ENCODE data around the gene TNFSF9. TPM values are rescaled to one million over a fixed set of nuclear protein-coding genes. Genes with fewer than 3 reads are reported as not detected.

Gene TNFSF9
- total RNA-seq, 1 donor, result 16.6 TPM

DNA sequence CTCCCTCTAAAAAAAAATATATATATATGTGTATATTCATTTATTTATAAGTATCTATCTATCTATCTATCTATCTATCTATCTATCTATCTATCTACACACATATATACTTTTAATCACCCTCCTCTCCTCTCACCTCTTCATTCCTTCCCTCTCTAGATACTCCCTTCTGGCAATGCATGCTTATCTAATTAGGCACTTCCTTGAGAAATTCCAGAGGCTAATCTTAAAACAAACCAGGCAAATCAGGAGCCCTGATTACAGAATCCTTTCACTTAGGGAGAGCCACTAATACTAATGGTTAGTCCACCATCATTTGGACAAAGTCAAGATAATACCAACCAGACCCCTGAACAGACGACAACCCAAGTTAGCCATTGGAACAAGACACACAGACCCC lies 42.5 kb downstream of the TNFSF9 start:
- no peaks in the 10 kb centered on the region for H3K4me1 ChIP-seq (ENCODE audit: insufficient read depth, low read length)
- no peak overlapping the region for H3K27ac ChIP-seq (ENCODE audit: low read depth, low read length)
- peaks cover 18% of the 10 kb centered on the region for H3K27me3 ChIP-seq (ENCODE audit: insufficient read depth, low read length)
- H4K20me1 ChIP-seq (ENCODE audit: insufficient read depth, low read length), result no peaks in the 10 kb centered on the region
- H2AFZ ChIP-seq (ENCODE audit: low read length), result no peak overlapping the region
- no peaks in the 10 kb centered on the region for H3K9me3 ChIP-seq (ENCODE audit: low read depth, low read length)
- no peak for DNase-seq (ENCODE audit: insufficient read length, low spot score, missing footprints)
- TF ChIP-seq, protein P1, sequence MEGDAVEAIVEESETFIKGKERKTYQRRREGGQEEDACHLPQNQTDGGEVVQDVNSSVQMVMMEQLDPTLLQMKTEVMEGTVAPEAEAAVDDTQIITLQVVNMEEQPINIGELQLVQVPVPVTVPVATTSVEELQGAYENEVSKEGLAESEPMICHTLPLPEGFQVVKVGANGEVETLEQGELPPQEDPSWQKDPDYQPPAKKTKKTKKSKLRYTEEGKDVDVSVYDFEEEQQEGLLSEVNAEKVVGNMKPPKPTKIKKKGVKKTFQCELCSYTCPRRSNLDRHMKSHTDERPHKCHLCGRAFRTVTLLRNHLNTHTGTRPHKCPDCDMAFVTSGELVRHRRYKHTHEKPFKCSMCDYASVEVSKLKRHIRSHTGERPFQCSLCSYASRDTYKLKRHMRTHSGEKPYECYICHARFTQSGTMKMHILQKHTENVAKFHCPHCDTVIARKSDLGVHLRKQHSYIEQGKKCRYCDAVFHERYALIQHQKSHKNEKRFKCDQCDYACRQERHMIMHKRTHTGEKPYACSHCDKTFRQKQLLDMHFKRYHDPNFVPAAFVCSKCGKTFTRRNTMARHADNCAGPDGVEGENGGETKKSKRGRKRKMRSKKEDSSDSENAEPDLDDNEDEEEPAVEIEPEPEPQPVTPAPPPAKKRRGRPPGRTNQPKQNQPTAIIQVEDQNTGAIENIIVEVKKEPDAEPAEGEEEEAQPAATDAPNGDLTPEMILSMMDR (IDR thresholded peaks at IDR 0.05; ENCODE audit: extremely low read depth, low read depth, low read length), result no peak
- H3K36me3 ChIP-seq (ENCODE audit: insufficient read depth, low read length), result no peaks in the 10 kb centered on the region
- no peak overlapping the region for H3K4me2 ChIP-seq (ENCODE audit: insufficient read depth, low read length)
- no peak overlapping the region for H3K4me3 ChIP-seq (ENCODE audit: insufficient read depth, low read length)
- H3K79me2 ChIP-seq (ENCODE audit: insufficient read depth, low read length), result no peaks in the 10 kb centered on the region

DNA sequence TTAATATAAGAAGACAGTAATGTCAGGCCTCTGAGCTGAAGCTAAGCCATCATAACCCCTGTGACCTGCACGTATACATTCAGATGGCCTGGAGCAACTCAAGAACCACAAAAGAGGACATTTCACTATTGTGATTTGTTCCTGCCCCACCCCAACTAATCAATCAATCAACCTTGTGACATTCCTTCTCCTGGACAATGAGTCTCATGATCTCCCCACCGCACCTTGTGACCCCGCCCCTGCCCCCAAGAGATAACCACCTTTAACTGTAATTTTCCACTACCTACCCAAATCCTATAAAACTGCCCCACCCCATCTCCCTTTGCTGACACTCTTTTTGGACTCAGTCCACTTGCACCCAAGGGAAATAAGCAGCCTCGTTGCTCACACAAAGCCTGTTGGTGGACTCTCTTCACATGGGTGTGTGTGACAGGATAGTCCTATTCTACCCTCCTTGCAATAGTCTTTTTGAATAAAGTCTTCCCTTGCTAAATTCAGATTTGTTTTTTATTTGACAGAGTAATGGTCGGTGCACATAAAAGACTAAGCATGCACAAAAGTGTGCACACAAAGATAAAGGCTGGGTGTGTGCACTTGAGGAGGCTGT lies 46.1 kb downstream of the TNFSF9 start:
- peaks cover 15% of the 10 kb centered on the region for H3K27me3 ChIP-seq (ENCODE audit: insufficient read depth, low read length)
- no peak overlapping the region for H2AFZ ChIP-seq (ENCODE audit: low read length)
- DNase-seq (ENCODE audit: insufficient read length, low spot score, missing footprints), result no peak
- H3K4me3 ChIP-seq (ENCODE audit: insufficient read depth, low read length), result no peak overlapping the region
- no peak overlapping the region for H3K27ac ChIP-seq (ENCODE audit: low read depth, low read length)
- H3K36me3 ChIP-seq (ENCODE audit: insufficient read depth, low read length), result no peaks in the 10 kb centered on the region
- no peaks in the 10 kb centered on the region for H3K79me2 ChIP-seq (ENCODE audit: insufficient read depth, low read length)
- H3K4me1 ChIP-seq (ENCODE audit: insufficient read depth, low read length), result peaks cover 3% of the 10 kb centered on the region
- no peaks in the 10 kb centered on the region for H4K20me1 ChIP-seq (ENCODE audit: insufficient read depth, low read length)
- no peak overlapping the region for H3K4me2 ChIP-seq (ENCODE audit: insufficient read depth, low read length)
- TF ChIP-seq, protein P1 (IDR thresholded peaks at IDR 0.05; ENCODE audit: extremely low read depth, low read depth, low read length), result no peak
- H3K9me3 ChIP-seq (ENCODE audit: low read depth, low read length), result no peaks in the 10 kb centered on the region

DNA sequence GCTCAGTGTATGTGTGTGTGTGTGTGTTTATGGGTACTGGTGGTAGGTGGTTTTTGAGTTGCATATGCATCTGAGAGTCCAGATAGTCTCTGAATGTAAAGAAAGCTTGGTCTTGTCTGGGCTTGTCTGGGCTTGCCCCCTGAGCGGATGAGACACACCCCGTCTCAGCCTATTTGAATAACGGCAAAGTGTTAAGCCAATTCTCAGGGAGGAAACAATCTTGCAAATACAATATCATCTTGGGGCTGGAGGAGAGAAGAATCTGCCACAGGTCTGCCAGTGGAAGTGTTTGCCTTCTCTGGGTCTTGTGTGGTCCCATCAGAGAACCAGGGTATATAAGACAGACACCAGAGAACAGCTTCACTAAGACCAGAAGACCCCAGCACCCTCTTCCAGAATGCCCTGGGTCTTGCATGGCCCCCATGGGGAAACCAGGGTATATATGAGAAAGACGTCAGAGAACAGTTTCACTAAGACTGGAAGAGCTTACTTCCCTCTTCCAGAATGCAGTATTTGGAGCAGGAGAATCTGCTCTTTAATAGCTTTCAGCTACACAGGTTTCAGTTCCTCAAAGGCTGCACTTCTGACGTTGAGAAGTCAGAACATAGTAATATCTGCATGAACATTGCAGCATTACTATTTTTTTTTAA lies 46.8 kb downstream of the TNFSF9 start:
- Histone ChIP-seq H3K9me3 (ENCODE audit: low read depth, low read length) (no peaks in the 10 kb centered on the region), H3K36me3 (ENCODE audit: insufficient read depth, low read length) (no peaks in the 10 kb centered on the region), H3K4me2 (ENCODE audit: insufficient read depth, low read length) (no peak overlapping the region), H4K20me1 (ENCODE audit: insufficient read depth, low read length) (no peaks in the 10 kb centered on the region), H3K4me3 (ENCODE audit: insufficient read depth, low read length) (no peak overlapping the region), H3K4me1 (ENCODE audit: insufficient read depth, low read length) (peaks cover 3% of the 10 kb centered on the region), H3K79me2 (ENCODE audit: insufficient read depth, low read length) (no peaks in the 10 kb centered on the region), H3K27me3 (ENCODE audit: insufficient read depth, low read length) (peaks cover 12% of the 10 kb centered on the region), H3K27ac (ENCODE audit: low read depth, low read length) (no peak overlapping the region), H2AFZ (ENCODE audit: low read length) (no peak overlapping the region)
- DNase-seq (ENCODE audit: insufficient read length, low spot score, missing footprints), result no peak
- TF ChIP-seq, protein P1 (IDR thresholded peaks at IDR 0.05; ENCODE audit: extremely low read depth, low read depth, low read length), result no peak

DNA sequence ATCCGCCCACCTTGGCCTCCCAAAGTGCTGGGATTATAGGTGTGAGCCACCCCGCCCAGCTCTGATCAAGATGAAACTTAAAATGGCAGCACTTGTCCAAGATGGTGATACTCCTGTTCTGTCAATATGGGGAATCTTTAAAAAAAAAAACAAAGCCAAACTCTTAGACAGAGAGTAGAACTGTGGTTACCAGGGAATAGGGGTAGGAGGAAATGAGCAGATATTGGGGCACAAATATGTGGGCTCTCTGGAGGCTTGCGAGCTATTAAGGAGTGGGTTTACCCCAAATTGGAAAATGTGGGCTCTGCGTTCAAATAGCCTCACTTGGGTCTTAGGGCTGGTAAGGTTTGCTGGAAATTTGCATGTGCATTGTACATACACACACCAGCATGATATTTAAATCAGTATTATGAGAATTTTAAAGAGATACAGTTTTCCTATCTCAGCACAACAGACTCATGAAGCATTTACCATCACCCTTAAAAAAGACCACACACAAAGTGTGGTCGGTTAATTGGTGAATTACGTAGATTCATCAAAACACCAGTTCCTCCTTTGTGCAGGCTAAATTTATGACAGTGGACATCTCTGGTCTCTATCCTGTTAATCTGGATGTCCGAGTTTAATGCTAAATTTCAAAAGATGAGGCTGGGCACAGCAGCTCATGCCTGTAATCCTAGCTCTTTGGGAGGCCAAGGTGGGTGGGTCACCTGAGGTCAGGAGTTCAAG lies 48.8 kb downstream of the TNFSF9 start:
- Histone ChIP-seq H3K4me1 (ENCODE audit: insufficient read depth, low read length) (peaks cover 3% of the 10 kb centered on the region), H3K36me3 (ENCODE audit: insufficient read depth, low read length) (no peaks in the 10 kb centered on the region), H2AFZ (ENCODE audit: low read length) (no peak overlapping the region), H3K27me3 (ENCODE audit: insufficient read depth, low read length) (no peaks in the 10 kb centered on the region), H3K79me2 (ENCODE audit: insufficient read depth, low read length) (no peaks in the 10 kb centered on the region), H3K4me2 (ENCODE audit: insufficient read depth, low read length) (no peak overlapping the region), H4K20me1 (ENCODE audit: insufficient read depth, low read length) (no peaks in the 10 kb centered on the region), H3K9me3 (ENCODE audit: low read depth, low read length) (no peaks in the 10 kb centered on the region), H3K27ac (ENCODE audit: low read depth, low read length) (no peak overlapping the region), H3K4me3 (ENCODE audit: insufficient read depth, low read length) (no peak overlapping the region)
- no peak for DNase-seq (ENCODE audit: insufficient read length, low spot score, missing footprints)
- TF ChIP-seq, protein P1 (IDR thresholded peaks at IDR 0.05; ENCODE audit: extremely low read depth, low read depth, low read length), result no peak
